HL-60 (cell line): ENCODE measurements around the gene HABP2.

Experiments
- POLR2AphosphoS5 ChIP-seq: IDR thresholded peaks from 2 replicates; pipeline ENCODE4 v1.6.1; 2012; ENCODE audit warnings: low read depth
- SPI1 ChIP-seq: IDR thresholded peaks from 2 replicates; pipeline ENCODE4 v1.6.1; 2012; ENCODE audit warnings: low read depth, mild to moderate bottlenecking, borderline replicate concordance
- TF ChIP-seq, protein P1 (sequence below): IDR thresholded peaks from one replicate; pipeline ENCODE4 v1.5.1; 2011; ENCODE audit warnings: low read length, control low read depth, inconsistent platforms; ENCODE audit not compliant: insufficient read depth
- TF ChIP-seq, protein P2 (sequence below): IDR thresholded peaks from 2 replicates; pipeline ENCODE4 v1.6.1; 2012; ENCODE audit warnings: low read depth; ENCODE audit not compliant: insufficient replicate concordance

DNA sequence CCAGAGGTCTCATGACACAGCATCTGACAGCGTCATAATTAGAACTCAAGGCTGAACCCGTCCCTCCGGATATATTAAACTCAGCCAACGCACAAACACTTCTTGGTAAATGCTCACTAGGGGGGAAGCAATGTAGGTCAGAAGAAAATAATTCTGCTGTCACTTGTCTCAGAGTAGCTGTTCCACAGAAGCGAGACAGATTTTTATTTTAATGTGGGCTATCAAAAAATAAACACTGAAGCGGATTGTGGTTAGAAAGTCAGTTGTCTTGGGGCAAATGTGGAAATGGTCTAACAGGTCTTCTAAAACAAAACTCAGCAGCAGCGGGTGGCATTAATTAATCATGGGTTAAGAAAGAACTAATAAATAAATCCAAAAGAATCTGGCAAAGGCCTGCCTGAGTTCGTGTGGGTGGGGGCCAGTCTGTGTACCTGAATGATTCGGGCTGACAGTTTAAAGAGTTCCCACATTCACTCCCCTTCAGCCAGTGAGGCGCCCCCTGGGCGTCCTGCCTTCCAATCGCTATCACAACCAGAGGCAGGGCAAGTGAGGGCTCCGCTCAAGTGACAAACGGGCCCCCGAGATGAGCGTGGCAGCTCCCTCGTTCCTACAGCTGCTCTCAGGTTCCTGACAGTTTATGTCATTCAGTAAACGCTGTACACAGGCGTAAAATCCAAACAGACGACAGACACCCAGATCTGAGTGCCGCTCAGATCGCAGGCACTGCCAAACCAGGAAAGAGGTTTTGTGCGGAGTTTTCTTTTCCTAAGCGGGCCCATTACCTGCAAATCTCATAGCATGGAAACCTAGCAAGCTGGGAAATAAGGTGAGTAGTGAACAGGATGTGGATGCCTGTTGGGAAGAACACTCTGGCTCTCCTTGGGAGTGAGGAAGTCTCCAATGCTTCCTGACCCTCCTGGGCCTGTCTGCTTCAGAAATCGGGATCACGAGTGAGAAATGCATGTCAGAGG is 58.1 kb downstream of the HABP2 start:
- TF ChIP-seq, protein P1, sequence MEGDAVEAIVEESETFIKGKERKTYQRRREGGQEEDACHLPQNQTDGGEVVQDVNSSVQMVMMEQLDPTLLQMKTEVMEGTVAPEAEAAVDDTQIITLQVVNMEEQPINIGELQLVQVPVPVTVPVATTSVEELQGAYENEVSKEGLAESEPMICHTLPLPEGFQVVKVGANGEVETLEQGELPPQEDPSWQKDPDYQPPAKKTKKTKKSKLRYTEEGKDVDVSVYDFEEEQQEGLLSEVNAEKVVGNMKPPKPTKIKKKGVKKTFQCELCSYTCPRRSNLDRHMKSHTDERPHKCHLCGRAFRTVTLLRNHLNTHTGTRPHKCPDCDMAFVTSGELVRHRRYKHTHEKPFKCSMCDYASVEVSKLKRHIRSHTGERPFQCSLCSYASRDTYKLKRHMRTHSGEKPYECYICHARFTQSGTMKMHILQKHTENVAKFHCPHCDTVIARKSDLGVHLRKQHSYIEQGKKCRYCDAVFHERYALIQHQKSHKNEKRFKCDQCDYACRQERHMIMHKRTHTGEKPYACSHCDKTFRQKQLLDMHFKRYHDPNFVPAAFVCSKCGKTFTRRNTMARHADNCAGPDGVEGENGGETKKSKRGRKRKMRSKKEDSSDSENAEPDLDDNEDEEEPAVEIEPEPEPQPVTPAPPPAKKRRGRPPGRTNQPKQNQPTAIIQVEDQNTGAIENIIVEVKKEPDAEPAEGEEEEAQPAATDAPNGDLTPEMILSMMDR, result no peak
- TF ChIP-seq, protein P2, sequence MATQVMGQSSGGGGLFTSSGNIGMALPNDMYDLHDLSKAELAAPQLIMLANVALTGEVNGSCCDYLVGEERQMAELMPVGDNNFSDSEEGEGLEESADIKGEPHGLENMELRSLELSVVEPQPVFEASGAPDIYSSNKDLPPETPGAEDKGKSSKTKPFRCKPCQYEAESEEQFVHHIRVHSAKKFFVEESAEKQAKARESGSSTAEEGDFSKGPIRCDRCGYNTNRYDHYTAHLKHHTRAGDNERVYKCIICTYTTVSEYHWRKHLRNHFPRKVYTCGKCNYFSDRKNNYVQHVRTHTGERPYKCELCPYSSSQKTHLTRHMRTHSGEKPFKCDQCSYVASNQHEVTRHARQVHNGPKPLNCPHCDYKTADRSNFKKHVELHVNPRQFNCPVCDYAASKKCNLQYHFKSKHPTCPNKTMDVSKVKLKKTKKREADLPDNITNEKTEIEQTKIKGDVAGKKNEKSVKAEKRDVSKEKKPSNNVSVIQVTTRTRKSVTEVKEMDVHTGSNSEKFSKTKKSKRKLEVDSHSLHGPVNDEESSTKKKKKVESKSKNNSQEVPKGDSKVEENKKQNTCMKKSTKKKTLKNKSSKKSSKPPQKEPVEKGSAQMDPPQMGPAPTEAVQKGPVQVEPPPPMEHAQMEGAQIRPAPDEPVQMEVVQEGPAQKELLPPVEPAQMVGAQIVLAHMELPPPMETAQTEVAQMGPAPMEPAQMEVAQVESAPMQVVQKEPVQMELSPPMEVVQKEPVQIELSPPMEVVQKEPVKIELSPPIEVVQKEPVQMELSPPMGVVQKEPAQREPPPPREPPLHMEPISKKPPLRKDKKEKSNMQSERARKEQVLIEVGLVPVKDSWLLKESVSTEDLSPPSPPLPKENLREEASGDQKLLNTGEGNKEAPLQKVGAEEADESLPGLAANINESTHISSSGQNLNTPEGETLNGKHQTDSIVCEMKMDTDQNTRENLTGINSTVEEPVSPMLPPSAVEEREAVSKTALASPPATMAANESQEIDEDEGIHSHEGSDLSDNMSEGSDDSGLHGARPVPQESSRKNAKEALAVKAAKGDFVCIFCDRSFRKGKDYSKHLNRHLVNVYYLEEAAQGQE, result no peak
- no peak for TF ChIP-seq POLR2AphosphoS5
- TF ChIP-seq SPI1, result no peak
